T-helper 1 cell (primary cell): ENCODE data around the gene FNDC4.
A peak's percentile ranks its signal among the peaks of the same experiment; 100 is the strongest.

Experiments used
- DNase-seq, 5 donors: peaks; one replicate each; pipeline ENCODE4 v3.0.0-alpha.2; 2012 to 2020

The FNDC4 gene

GRCh38 chr2:27492557-27492956 is 2.4 kb downstream of the FNDC4 start:
- no peak for DNase-seq

GRCh38 chr2:27489498-27490397 is 5.3 kb downstream of the FNDC4 start, which contains the start of gene IFT172:
TSS of gene IFT172 (minus strand) at chr2:27489743. CDS start at chr2:27489653, 90 bp downstream.
- peak; percentile 98 to 100 (median 99) for DNase-seq

GRCh38 chr2:27489118-27489497 is 5.9 kb downstream of the FNDC4 start:
- DNase-seq = no peak

- DNase-seq = no peak
These were observed 9.5 kb downstream of the FNDC4 start for GRCh38 chr2:27485496-27485895.

GRCh38 chr2:27471961-27472360 is 23.0 kb downstream of the FNDC4 start:
- no peak for DNase-seq

- DNase-seq = no peak
These were observed 30.6 kb downstream of the FNDC4 start for GRCh38 chr2:27464443-27464842.

- no peak for DNase-seq
These were observed 33.9 kb downstream of the FNDC4 start for GRCh38 chr2:27461118-27461517.

- DNase-seq = no peak
These were observed 41.0 kb downstream of the FNDC4 start for GRCh38 chr2:27453968-27454367.

GRCh38 chr2:27451095-27451494 is 43.9 kb downstream of the FNDC4 start:
- DNase-seq = no peak

GRCh38 chr2:27448381-27448780 is 46.6 kb downstream of the FNDC4 start:
- DNase-seq = no peak

GRCh38 chr2:27446057-27446456 is 48.9 kb downstream of the FNDC4 start:
- DNase-seq = peak in 1 of 5 donors; percentile 14

- no peak for DNase-seq
These were observed 49.4 kb downstream of the FNDC4 start for GRCh38 chr2:27445615-27446014.

GRCh38 chr2:27445155-27445554 is 49.8 kb downstream of the FNDC4 start:
- DNase-seq = no peak

- DNase-seq = no peak
These were observed 52.1 kb downstream of the FNDC4 start for GRCh38 chr2:27442920-27443282.

- DNase-seq = peak in 4 of 5 donors; percentile 38 to 72 (median 44)
These were observed 52.8 kb downstream of the FNDC4 start, which contains the start of gene KRTCAP3 for GRCh38 chr2:27441958-27442919. TSS of gene KRTCAP3 (plus strand) at chr2:27442381. CDS start at chr2:27442413, 32 bp downstream.
